ENCODE measurements around the gene ATP6V0A1.
A peak's percentile ranks its signal among the peaks of the same experiment; 100 is the strongest.

GRCh38 chr17:42428141-42428944, 30.3 kb upstream of the ATP6V0A1 start:
- TF ChIP-seq POLR2A (IDR thresholded peaks at IDR 0.05) (no peak), CTCF (IDR thresholded peaks at IDR 0.05) (peak in 5 of 7 experiments; percentile 62 to 81 (median 67)), POLR2AphosphoS5 (IDR thresholded peaks at IDR 0.05) (peak in 1 of 3 donors; percentile 51)
